ENCODE measurements around the gene ACY1.
A peak's percentile ranks its signal among the peaks of the same experiment; 100 is the strongest.

Gene ACY1

DNA sequence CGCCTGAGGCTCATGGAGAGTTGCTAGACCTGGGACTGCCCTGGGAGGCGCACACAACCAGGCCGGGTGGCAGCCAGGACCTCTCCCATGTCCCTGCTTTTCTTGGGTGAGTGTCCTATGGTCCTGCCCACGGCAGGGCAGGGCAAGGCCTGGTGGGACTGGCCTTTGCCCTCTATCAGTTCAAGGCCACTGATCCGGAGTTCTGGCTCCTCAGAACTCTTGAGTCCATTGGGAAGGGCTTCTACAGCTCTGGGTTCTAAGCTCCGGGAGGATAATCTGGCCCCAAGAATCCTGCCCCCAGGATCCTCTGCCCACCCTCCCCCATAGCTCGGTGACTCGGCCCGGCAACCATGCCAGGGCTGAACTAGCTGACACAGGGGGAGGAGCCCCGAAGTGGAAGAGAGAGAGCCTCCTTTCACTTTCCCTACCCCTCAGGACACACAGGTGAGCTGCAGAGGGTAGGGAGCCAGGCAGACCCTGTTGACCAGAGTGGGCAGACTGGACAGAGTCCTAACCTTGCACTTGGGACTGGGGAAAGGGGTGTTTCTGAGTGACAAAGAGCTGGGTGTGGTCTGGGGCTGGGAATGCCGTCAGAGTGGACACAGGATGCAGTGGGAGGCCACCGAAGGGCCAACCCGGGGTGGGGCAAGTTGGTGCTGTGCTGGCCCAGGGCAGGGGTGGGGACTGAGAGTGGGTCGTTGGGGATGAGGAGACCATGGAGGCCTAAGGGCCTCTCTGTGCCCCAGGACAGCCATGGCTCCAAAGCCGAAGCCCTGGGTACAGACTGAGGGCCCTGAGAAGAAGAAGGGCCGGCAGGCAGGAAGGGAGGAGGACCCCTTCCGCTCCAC, 40.5 kb upstream of the ACY1 start:
- no peak for TF ChIP-seq CTCF (conservative IDR thresholded peaks at IDR 0.05; ENCODE audit: control insufficient read depth, insufficient read depth, low read depth, low read length)
- peak; percentile 59 for DNase-seq (ENCODE audit: low read depth)
- peak overlapping the region; percentile 50 for H3K4me3 ChIP-seq (ENCODE audit: control insufficient read depth, low read depth, low read length)

- H3K4me3 ChIP-seq (ENCODE audit: control insufficient read depth, low read depth, low read length) = no peak overlapping the region
Observed at GRCh38 chr3:51943451-51944391, 39.6 kb upstream of the ACY1 start.

DNA sequence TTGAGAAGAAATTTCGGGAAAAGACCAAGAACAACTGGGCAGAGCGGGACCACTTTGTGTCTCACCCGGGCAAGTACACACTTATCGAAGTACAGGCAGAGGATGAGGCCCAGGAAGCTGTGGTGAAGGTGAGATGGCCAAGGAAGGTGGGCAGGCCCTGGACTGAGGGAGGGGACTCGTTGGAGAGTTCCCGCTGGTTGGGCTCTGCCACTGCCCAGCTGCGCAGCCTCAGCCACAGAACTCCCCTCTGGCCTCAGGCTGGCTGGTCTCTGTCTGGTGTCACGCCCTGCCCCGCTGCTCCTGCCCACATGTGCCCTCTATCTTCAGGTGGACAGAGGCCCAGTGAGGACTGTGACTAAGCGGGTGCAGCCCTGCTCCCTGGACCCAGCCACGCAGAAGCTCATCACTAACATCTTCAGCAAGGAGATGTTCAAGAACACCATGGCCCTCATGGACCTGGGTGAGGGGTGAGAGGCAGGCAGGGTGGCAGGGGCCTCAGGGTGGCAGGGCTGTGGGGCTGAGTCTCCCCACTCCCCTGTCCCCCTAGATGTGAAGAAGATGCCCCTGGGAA, 38.8 kb upstream of the ACY1 start:
- DNase-seq (ENCODE audit: low read depth) = no peak
- no peak for TF ChIP-seq CTCF (conservative IDR thresholded peaks at IDR 0.05; ENCODE audit: control insufficient read depth, insufficient read depth, low read depth, low read length)
- H3K4me3 ChIP-seq (ENCODE audit: control insufficient read depth, low read depth, low read length) = no peak overlapping the region

More at GRCh38 chr3:51943451-51944391, 39.6 kb upstream of the ACY1 start:
- TF ChIP-seq CTCF (conservative IDR thresholded peaks at IDR 0.05; ENCODE audit: control insufficient read depth, insufficient read depth, low read depth, low read length) = no peak
- no peak for DNase-seq (ENCODE audit: low read depth)

- no peak overlapping the region for H3K4me3 ChIP-seq (ENCODE audit: control insufficient read depth, low read depth, low read length)
- DNase-seq (ENCODE audit: low read depth) = no peak
- TF ChIP-seq CTCF (conservative IDR thresholded peaks at IDR 0.05; ENCODE audit: control insufficient read depth, insufficient read depth, low read depth, low read length) = no peak
Observed at GRCh38 chr3:51945031-51945840, 38.1 kb upstream of the ACY1 start.

DNA sequence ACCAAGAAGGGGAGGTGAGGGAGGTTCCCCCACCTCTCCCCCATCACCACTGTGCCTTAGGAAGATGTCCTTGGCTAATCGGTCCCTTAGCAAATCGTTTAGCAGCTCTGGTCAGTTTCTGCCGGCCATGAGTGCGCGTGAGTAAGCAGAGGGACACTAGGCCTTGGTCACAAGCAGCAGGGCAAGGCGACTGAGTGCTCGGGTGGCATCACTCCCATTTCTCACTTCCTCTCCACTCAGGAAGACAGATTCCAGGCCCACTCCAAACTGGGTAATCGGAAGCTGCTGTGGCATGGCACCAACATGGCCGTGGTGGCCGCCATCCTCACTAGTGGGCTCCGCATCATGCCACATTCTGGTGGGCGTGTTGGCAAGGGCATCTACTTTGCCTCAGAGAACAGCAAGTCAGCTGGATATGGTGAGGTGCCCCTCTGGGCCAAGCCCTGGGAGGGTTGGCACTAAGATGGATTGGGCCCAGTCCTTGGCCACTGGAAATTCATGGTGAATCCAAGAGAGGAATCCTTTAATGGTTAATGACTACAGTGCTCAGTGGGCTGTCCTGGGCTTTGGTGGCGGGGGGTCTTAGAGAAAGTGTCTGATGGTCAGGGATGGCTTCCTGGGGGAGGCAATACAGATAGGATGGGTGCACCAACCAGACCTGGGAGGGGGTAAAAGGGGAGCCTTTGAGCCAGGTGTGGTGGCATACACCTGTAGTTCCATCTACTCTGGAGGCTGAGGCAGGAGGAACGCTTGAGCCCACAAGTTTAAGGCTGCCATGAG, 37.2 kb upstream of the ACY1 start:
- DNase-seq (ENCODE audit: low read depth) = no peak
- H3K4me3 ChIP-seq (ENCODE audit: control insufficient read depth, low read depth, low read length) = no peak overlapping the region
- TF ChIP-seq CTCF (conservative IDR thresholded peaks at IDR 0.05; ENCODE audit: control insufficient read depth, insufficient read depth, low read depth, low read length) = no peak
